ENCODE measurements around the gene DSCAML1.

GRCh38 chr11:117587416-117587815 lies 209.6 kb downstream of the DSCAML1 start:
- TF ChIP-seq, protein P1, sequence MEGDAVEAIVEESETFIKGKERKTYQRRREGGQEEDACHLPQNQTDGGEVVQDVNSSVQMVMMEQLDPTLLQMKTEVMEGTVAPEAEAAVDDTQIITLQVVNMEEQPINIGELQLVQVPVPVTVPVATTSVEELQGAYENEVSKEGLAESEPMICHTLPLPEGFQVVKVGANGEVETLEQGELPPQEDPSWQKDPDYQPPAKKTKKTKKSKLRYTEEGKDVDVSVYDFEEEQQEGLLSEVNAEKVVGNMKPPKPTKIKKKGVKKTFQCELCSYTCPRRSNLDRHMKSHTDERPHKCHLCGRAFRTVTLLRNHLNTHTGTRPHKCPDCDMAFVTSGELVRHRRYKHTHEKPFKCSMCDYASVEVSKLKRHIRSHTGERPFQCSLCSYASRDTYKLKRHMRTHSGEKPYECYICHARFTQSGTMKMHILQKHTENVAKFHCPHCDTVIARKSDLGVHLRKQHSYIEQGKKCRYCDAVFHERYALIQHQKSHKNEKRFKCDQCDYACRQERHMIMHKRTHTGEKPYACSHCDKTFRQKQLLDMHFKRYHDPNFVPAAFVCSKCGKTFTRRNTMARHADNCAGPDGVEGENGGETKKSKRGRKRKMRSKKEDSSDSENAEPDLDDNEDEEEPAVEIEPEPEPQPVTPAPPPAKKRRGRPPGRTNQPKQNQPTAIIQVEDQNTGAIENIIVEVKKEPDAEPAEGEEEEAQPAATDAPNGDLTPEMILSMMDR (IDR thresholded peaks at IDR 0.05 in 2 of 3, conservative IDR thresholded peaks at IDR 0.05 in 1 of 3; ENCODE audit: borderline replicate concordance in 1 of 3, insufficient read depth in 1 of 3, low read depth in 2 of 3, low read length in 2 of 3): no peak
- no peak for TF ChIP-seq SRF (IDR thresholded peaks at IDR 0.05; ENCODE audit: low read depth)
- TF ChIP-seq ELF1 (IDR thresholded peaks at IDR 0.05; ENCODE audit: borderline replicate concordance, low read depth): no peak
- TF ChIP-seq, protein P2, sequence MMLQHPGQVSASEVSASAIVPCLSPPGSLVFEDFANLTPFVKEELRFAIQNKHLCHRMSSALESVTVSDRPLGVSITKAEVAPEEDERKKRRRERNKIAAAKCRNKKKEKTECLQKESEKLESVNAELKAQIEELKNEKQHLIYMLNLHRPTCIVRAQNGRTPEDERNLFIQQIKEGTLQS (IDR thresholded peaks at IDR 0.05): no peak
- TF ChIP-seq, protein P3, sequence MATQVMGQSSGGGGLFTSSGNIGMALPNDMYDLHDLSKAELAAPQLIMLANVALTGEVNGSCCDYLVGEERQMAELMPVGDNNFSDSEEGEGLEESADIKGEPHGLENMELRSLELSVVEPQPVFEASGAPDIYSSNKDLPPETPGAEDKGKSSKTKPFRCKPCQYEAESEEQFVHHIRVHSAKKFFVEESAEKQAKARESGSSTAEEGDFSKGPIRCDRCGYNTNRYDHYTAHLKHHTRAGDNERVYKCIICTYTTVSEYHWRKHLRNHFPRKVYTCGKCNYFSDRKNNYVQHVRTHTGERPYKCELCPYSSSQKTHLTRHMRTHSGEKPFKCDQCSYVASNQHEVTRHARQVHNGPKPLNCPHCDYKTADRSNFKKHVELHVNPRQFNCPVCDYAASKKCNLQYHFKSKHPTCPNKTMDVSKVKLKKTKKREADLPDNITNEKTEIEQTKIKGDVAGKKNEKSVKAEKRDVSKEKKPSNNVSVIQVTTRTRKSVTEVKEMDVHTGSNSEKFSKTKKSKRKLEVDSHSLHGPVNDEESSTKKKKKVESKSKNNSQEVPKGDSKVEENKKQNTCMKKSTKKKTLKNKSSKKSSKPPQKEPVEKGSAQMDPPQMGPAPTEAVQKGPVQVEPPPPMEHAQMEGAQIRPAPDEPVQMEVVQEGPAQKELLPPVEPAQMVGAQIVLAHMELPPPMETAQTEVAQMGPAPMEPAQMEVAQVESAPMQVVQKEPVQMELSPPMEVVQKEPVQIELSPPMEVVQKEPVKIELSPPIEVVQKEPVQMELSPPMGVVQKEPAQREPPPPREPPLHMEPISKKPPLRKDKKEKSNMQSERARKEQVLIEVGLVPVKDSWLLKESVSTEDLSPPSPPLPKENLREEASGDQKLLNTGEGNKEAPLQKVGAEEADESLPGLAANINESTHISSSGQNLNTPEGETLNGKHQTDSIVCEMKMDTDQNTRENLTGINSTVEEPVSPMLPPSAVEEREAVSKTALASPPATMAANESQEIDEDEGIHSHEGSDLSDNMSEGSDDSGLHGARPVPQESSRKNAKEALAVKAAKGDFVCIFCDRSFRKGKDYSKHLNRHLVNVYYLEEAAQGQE (IDR thresholded peaks at IDR 0.05; ENCODE audit: low read depth): no peak
- no peak for TF ChIP-seq YY1 (IDR thresholded peaks at IDR 0.05; ENCODE audit: extremely low read depth, insufficient replicate concordance, low read depth, low read length)
- TF ChIP-seq ZBTB33 (IDR thresholded peaks at IDR 0.05; ENCODE audit: extremely low read depth, insufficient replicate concordance, low read length): no peak
- TF ChIP-seq EZH2 (IDR thresholded peaks at IDR 0.05): no peak
- no peak for TF ChIP-seq POLR2AphosphoS5 (IDR thresholded peaks at IDR 0.05; ENCODE audit: low read depth, low read length)
- TF ChIP-seq CEBPB (IDR thresholded peaks at IDR 0.05; ENCODE audit: low read depth): no peak
- no peak for TF ChIP-seq EGR1 (IDR thresholded peaks at IDR 0.05; ENCODE audit: low read depth)
- TF ChIP-seq POLR2A (IDR thresholded peaks at IDR 0.05; ENCODE audit: borderline replicate concordance, extremely low read depth, insufficient read depth, insufficient read length): no peak
- TF ChIP-seq RAD21 (IDR thresholded peaks at IDR 0.05; ENCODE audit: low read depth): no peak

Data from HCT116 (cell line).